Measurements from ENCODE around the gene ZNF211. TPM values are rescaled to one million over a fixed set of nuclear protein-coding genes. Genes with fewer than 3 reads are reported as not detected.

ZNF211 gene
- total and polyA plus RNA-seq, 10 of the 15 experiments (the other 5 are each of a cell fraction or from before 2014, with no cell fraction given), result 2.1 to 20.6 (median 9.3) TPM

GRCh38 chr19:57632987-57633831 lies at the start of gene ZNF211 (continued):
- TF ChIP-seq REST (IDR thresholded peaks at IDR 0.05; ENCODE audit: low read depth, low read length), result no peak
- no peak for TF ChIP-seq MEF2A (IDR thresholded peaks at IDR 0.05; ENCODE audit: insufficient read depth, low read depth, low read length)
- TF ChIP-seq CBX3 (IDR thresholded peaks at IDR 0.05; ENCODE audit: borderline replicate concordance, low read depth), result no peak
- no peak for TF ChIP-seq ZBTB11 (CRISPR knock-in tag; IDR thresholded peaks at IDR 0.05)
- no peak for TF ChIP-seq WRNIP1 (IDR thresholded peaks at IDR 0.05; ENCODE audit: borderline replicate concordance, low read depth, low read length)
- TF ChIP-seq ZBTB40 (IDR thresholded peaks at IDR 0.05; ENCODE audit: borderline replicate concordance), result peak; percentile 88
- TF ChIP-seq USF2 (IDR thresholded peaks at IDR 0.05; ENCODE audit: borderline replicate concordance, low read depth, low read length), result no peak
- no peak for TF ChIP-seq E2F8 (IDR thresholded peaks at IDR 0.05; ENCODE audit: low read depth, partially characterized antibody)
- 0 out of 2 replicates have a peak, but pooled peaks have one; percentile 3 for TF ChIP-seq SMC3 (IDR thresholded peaks at IDR 0.05; ENCODE audit: borderline replicate concordance, low read length)
- TF ChIP-seq SMAD1 (IDR thresholded peaks at IDR 0.05; ENCODE audit: low read depth, partially characterized antibody), result no peak
- TF ChIP-seq HDGF (IDR thresholded peaks at IDR 0.05), result 0 out of 2 replicates have a peak, but pooled peaks have one; percentile 15
- no peak for TF ChIP-seq ESRRA (IDR thresholded peaks at IDR 0.05; ENCODE audit: low read length)
